GM12872 (cell line): ENCODE data around the gene COLEC11.

Source experiments
- TF ChIP-seq, protein P1 (sequence below): IDR thresholded peaks from 3 replicates; pipeline ENCODE4 v1.5.1; 2011; ENCODE audit warnings: low read depth, mild to moderate bottlenecking, low read length, moderate library complexity; ENCODE audit not compliant: insufficient read depth

The COLEC11 gene

DNA sequence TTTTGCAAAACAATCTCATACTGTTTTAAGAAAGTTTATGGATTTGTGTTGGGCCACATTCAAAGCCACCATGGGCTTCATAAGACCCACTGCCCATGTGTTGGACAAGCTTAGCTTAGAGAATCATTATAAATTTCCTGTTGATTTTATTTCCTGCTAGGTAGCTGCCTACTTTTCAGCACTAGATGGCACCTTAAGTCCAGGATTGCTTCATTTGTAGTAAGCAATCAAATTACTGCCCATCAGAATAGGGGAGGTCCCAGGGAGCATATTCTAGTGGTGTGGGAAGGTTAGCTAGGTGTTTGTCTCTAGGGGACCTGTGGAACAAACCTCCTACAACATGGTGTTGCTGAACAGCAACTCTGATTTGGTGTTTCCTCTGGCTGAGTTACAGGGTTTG lies 97.5 kb downstream of the COLEC11 start:
- TF ChIP-seq, protein P1, sequence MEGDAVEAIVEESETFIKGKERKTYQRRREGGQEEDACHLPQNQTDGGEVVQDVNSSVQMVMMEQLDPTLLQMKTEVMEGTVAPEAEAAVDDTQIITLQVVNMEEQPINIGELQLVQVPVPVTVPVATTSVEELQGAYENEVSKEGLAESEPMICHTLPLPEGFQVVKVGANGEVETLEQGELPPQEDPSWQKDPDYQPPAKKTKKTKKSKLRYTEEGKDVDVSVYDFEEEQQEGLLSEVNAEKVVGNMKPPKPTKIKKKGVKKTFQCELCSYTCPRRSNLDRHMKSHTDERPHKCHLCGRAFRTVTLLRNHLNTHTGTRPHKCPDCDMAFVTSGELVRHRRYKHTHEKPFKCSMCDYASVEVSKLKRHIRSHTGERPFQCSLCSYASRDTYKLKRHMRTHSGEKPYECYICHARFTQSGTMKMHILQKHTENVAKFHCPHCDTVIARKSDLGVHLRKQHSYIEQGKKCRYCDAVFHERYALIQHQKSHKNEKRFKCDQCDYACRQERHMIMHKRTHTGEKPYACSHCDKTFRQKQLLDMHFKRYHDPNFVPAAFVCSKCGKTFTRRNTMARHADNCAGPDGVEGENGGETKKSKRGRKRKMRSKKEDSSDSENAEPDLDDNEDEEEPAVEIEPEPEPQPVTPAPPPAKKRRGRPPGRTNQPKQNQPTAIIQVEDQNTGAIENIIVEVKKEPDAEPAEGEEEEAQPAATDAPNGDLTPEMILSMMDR: 0 out of 3 replicates have a peak, but pooled peaks have one; percentile 20
